ENCODE data around the gene PRKD3.
"Not testable (repeated sequence)": the region's sequence is repeated elsewhere in the genome, so short reads cannot be mapped to it uniquely, and the experiment has no call there.

PRKD3 gene

GRCh38 chr2:37316181-37316580 lies 8.5 kb downstream of the PRKD3 start:
- DNase-seq (ENCODE audit: low read depth): no peak

GRCh38 chr2:37315364-37315763 lies 9.3 kb downstream of the PRKD3 start:
- DNase-seq (ENCODE audit: low read depth): no peak

GRCh38 chr2:37307500-37307899 lies 17.1 kb downstream of the PRKD3 start:
- no peak for DNase-seq (ENCODE audit: low read depth)

- no peak for DNase-seq (ENCODE audit: low read depth)
Observed at GRCh38 chr2:37306024-37306423, 18.6 kb downstream of the PRKD3 start.

- DNase-seq (ENCODE audit: low read depth): no peak
Observed at GRCh38 chr2:37302701-37303252, 21.9 kb downstream of the PRKD3 start.

GRCh38 chr2:37301408-37301807 lies 23.2 kb downstream of the PRKD3 start:
- peak; percentile 23 for DNase-seq (ENCODE audit: low read depth)

- DNase-seq (ENCODE audit: low read depth): no peak
Observed at GRCh38 chr2:37300578-37300977, 24.1 kb downstream of the PRKD3 start.

- DNase-seq (ENCODE audit: low read depth): no peak
Observed at GRCh38 chr2:37300146-37300545, 24.5 kb downstream of the PRKD3 start.

GRCh38 chr2:37297632-37298031 lies 27.0 kb downstream of the PRKD3 start:
- no peak for DNase-seq (ENCODE audit: low read depth)

GRCh38 chr2:37295469-37296073 lies 29.1 kb downstream of the PRKD3 start:
- no peak for DNase-seq (ENCODE audit: low read depth)

GRCh38 chr2:37294858-37295257 lies 29.8 kb downstream of the PRKD3 start:
- not testable (repeated sequence) for DNase-seq (ENCODE audit: low read depth)

GRCh38 chr2:37291680-37292079 lies 33.0 kb downstream of the PRKD3 start:
- DNase-seq (ENCODE audit: low read depth): no peak

- peak; percentile 8 for DNase-seq (ENCODE audit: low read depth)
Observed at GRCh38 chr2:37287966-37288365, 36.7 kb downstream of the PRKD3 start.

- peak; percentile 9 for DNase-seq (ENCODE audit: low read depth)
Observed at GRCh38 chr2:37284381-37284780, 40.3 kb downstream of the PRKD3 start.

- peak; percentile 93 for DNase-seq (ENCODE audit: low read depth)
Observed at GRCh38 chr2:37283207-37283606, 41.4 kb downstream of the PRKD3 start.

GRCh38 chr2:37282746-37283145 lies 41.9 kb downstream of the PRKD3 start:
- peak; percentile 64 for DNase-seq (ENCODE audit: low read depth)

GRCh38 chr2:37281916-37282315 lies 42.7 kb downstream of the PRKD3 start:
- no peak for DNase-seq (ENCODE audit: low read depth)

- no peak for DNase-seq (ENCODE audit: low read depth)
Observed at GRCh38 chr2:37276291-37276690, 48.3 kb downstream of the PRKD3 start.

Measured in EH (cell line).